Measurements from ENCODE around the gene NUP210.

GRCh38 chr3:13408890-13409289 lies 11.2 kb downstream of the NUP210 start:
- TF ChIP-seq POLR2AphosphoS5 (IDR thresholded peaks at IDR 0.05; ENCODE audit: low read depth, low read length) (no peak), ATF4 (CRISPR knock-in tag; IDR thresholded peaks at IDR 0.05) (no peak), ZNF251 (CRISPR knock-in tag; IDR thresholded peaks at IDR 0.05) (no peak), CREM (IDR thresholded peaks at IDR 0.05) (no peak), CREM (CRISPR knock-in tag; IDR thresholded peaks at IDR 0.05) (no peak), NR1H2 (CRISPR knock-in tag; IDR thresholded peaks at IDR 0.05; ENCODE audit: borderline replicate concordance, low read depth) (no peak)

All from HepG2 (cell line).